WERI-Rb-1 (cell line): ENCODE measurements around the gene KIAA1958.
"Not testable (repeated sequence)": the region's sequence is repeated elsewhere in the genome, so short reads cannot be mapped to it uniquely, and the experiment has no call there.

Source experiments
- DNase-seq: peaks from one replicate; pipeline ENCODE4 v3.0.0-alpha.2; 2020
- H3K27ac ChIP-seq: fragments of 250-450 bp; sonication (Bioruptor Pico); 2 replicates; pipeline ENCODE4 v1.5.1; 2020; ENCODE audit warnings: mild to moderate bottlenecking, moderate library complexity
- H3K27me3 ChIP-seq: fragments of 250-450 bp; sonication (Bioruptor Pico); 2 replicates; pipeline ENCODE4 v1.5.1; 2021; ENCODE audit warnings: mild to moderate bottlenecking, low read depth, moderate library complexity; ENCODE audit not compliant: insufficient read depth, severe bottlenecking
- H3K36me3 ChIP-seq: fragments of 250-450 bp; sonication (Bioruptor Pico); 2 replicates; pipeline ENCODE4 v1.5.1; 2020; ENCODE audit warnings: mild to moderate bottlenecking, moderate library complexity
- H3K4me3 ChIP-seq: 2 replicates; pipeline ENCODE4 v1.5.1; 2011; ENCODE audit warnings: low read depth, mild to moderate bottlenecking, control low read depth, low read length
- H3K9me3 ChIP-seq: fragments of 250-450 bp; sonication (Bioruptor Pico); 2 replicates; pipeline ENCODE4 v1.5.1; 2021; ENCODE audit warnings: mild to moderate bottlenecking, moderate library complexity; ENCODE audit not compliant: severe bottlenecking
- TF ChIP-seq, protein P1 (sequence below): IDR thresholded peaks from 2 replicates; pipeline ENCODE4 v1.5.1; 2011; ENCODE audit warnings: low read depth, mild to moderate bottlenecking, control low read depth, inconsistent platforms, low read length

KIAA1958 gene

GRCh38 chr9:112505607-112506006, 19.0 kb downstream of the KIAA1958 start:
- H3K4me3 ChIP-seq, result no peak overlapping the region
- TF ChIP-seq, protein P1, sequence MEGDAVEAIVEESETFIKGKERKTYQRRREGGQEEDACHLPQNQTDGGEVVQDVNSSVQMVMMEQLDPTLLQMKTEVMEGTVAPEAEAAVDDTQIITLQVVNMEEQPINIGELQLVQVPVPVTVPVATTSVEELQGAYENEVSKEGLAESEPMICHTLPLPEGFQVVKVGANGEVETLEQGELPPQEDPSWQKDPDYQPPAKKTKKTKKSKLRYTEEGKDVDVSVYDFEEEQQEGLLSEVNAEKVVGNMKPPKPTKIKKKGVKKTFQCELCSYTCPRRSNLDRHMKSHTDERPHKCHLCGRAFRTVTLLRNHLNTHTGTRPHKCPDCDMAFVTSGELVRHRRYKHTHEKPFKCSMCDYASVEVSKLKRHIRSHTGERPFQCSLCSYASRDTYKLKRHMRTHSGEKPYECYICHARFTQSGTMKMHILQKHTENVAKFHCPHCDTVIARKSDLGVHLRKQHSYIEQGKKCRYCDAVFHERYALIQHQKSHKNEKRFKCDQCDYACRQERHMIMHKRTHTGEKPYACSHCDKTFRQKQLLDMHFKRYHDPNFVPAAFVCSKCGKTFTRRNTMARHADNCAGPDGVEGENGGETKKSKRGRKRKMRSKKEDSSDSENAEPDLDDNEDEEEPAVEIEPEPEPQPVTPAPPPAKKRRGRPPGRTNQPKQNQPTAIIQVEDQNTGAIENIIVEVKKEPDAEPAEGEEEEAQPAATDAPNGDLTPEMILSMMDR, result no peak
- H3K9me3 ChIP-seq, result no peaks in the 10 kb centered on the region
- H3K27me3 ChIP-seq, result no peaks in the 10 kb centered on the region
- peaks cover 15% of the 10 kb centered on the region for H3K36me3 ChIP-seq
- no peak for DNase-seq
- no peak overlapping the region for H3K27ac ChIP-seq

DNA sequence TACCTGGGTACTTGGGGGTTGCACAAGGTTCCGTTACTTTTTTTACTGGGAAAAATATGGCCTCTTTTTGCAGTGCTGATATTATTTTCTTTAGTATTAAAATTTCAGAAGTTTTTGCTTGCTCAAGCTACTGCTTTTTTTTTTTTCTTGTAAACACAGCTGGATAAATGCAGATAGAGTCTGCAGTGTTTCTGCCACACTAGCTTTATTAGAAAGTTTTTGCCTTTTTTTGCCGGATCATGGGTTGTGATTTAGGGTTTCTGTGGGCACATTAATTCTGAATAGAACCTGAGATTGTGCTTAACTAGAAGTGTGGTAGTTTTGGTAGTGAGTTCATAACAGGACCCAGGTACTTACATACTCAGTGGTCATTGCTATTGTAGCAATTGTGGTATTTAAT, 19.9 kb downstream of the KIAA1958 start:
- Histone ChIP-seq H3K4me3 (no peak overlapping the region), H3K9me3 (no peaks in the 10 kb centered on the region), H3K36me3 (peaks cover 11% of the 10 kb centered on the region), H3K27me3 (no peaks in the 10 kb centered on the region), H3K27ac (no peak overlapping the region)
- TF ChIP-seq, protein P1, result no peak
- no peak for DNase-seq

- H3K36me3 ChIP-seq, result peaks cover 7% of the 10 kb centered on the region; the same call in 1 of the 2 replicates
- H3K9me3 ChIP-seq, result no peaks in the 10 kb centered on the region
- no peak for DNase-seq
- TF ChIP-seq, protein P1, result no peak
- H3K27me3 ChIP-seq, result no peaks in the 10 kb centered on the region
- no peak overlapping the region for H3K4me3 ChIP-seq
- no peak overlapping the region for H3K27ac ChIP-seq
Measured at GRCh38 chr9:112507001-112507680, 20.5 kb downstream of the KIAA1958 start.

DNA sequence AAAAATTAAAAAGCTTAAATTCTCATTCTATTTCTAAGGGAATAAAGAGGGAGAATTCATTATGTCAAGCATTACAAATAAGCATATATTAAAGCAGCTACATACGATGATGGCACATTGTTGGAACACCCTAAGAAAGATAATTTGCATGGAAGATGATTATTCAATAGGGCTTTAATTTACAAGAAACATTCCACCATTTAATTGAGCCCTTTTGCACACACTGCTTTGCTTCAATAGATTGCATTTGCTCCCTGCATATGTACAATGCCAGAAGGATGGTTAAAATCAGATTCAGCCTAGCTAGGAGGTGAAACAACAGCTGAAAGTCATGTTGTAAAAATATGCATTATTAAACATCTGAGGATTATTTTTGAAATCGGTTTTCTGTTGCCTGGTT, 21.8 kb downstream of the KIAA1958 start:
- H3K27ac ChIP-seq, result no peak overlapping the region

DNA sequence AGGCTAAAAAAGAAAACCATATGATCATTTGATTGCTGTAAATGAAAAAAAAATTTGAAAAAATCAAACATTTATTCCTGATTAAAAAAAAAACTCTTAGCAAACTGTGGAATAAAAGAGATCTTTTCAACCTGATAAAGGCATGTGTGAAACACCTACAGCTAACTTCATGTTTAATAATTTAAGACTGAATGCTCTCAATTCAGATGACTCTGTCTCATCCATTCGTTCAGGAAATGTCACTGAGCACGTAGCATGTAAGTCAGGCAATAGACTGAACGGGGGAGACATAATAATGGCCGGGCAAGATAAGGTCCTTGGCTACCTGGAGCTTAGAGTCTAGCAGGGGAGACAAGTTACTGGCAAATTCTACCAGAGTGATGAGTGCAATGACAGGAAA, 25.8 kb downstream of the KIAA1958 start:
- not testable (repeated sequence) for H3K4me3 ChIP-seq, H3K9me3 ChIP-seq, H3K27me3 ChIP-seq, H3K27ac ChIP-seq, H3K36me3 ChIP-seq, DNase-seq

More for the DNA sequence above, 21.8 kb downstream of the KIAA1958 start:
- TF ChIP-seq, protein P1, result no peak
- Histone ChIP-seq H3K27me3 (no peaks in the 10 kb centered on the region), H3K4me3 (no peak overlapping the region), H3K9me3 (no peaks in the 10 kb centered on the region), H3K36me3 (peaks cover 7% of the 10 kb centered on the region; the same call in 1 of the 2 replicates)
- no peak for DNase-seq

DNA sequence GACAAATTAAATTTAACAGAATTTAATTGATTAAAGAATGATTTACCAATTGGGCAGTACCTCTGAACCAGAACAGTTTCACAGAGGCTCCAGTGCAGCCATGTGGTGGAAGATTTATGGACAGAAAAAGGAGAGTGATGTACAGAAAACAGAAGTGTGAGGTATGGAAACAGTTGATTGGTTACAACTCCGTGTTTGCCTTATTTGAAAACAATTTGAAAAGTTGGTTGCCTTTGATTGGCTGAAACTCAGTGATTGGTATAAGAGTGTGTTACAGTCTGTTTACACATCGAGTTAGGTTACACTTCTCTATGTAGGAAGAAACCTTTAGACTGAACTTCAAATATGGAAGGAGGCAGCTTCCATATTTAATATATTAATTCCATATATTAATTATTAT, 30.1 kb downstream of the KIAA1958 start:
- H3K4me3 ChIP-seq, result no peak overlapping the region
- no peak for DNase-seq

More for the DNA sequence above, 30.1 kb downstream of the KIAA1958 start:
- H3K27ac ChIP-seq, result no peak overlapping the region; the same call in 1 of the 2 replicates
- peaks cover 8% of the 10 kb centered on the region for H3K36me3 ChIP-seq
- TF ChIP-seq, protein P1, result no peak
- H3K9me3 ChIP-seq, result no peaks in the 10 kb centered on the region
- H3K27me3 ChIP-seq, result no peaks in the 10 kb centered on the region
